ENCODE results near the gene SHISA8. TPM values are rescaled to one million over a fixed set of nuclear protein-coding genes. Genes with fewer than 3 reads are reported as not detected.

Gene SHISA8
- total and polyA plus RNA-seq, 4 experiments from 2014 or later, result not detected

DNA sequence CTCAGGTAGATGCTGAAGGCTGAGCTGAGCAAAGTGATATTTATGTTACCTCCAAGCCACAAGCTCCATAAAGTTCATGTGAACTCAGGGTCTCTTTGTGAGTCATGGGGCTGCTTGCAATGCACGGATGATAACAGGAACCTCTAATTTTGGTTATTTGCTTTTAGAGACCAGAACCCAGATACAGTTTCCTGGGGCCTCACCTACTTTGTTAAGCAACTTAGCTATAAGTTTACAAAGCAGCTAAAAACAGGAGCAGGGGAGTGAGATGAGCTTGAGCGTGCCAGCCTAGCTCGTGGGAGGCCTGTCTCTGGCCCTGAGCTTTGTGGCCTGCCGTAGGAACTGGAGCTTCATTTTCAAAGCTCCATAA lies 52.7 kb downstream of the SHISA8 start:
- H3K4me3 Mint-ChIP-seq, result peak overlapping the region in 7 of 8 donors; percentile 42 to 77 (median 71)
- Histone ChIP-seq H3K4me1 (ENCODE audit: insufficient read depth, low read length) (peaks cover 58% of the 10 kb centered on the region), H3K9me3 (ENCODE audit: control insufficient read depth in 1 of 2, low read length in 2 of 2) (no peaks in the 10 kb centered on the region), H3K27ac (ENCODE audit: low read depth, low read length) (peak overlapping the region; percentile 56), H3K4me3 (ENCODE audit: low read length in 2 of 2) (no peak overlapping the region), H3K36me3 (ENCODE audit: insufficient read depth, low read length) (peaks cover 8% of the 10 kb centered on the region), H3K27me3 (ENCODE audit: insufficient read depth, low read length) (no peaks in the 10 kb centered on the region)
- peak; percentile 39 to 76 (median 51) for DNase-seq
- H3K4me1 Mint-ChIP-seq, result peaks cover 32 to 63% (median 43%) of the 10 kb centered on the region in 4 donors
- peaks cover 9 to 10% of the 10 kb centered on the region in 2 donors for H3K36me3 Mint-ChIP-seq
- H3K27me3 Mint-ChIP-seq, result no peaks in the 10 kb centered on the region
- ChIA-PET CTCF (ENCODE audit: partially characterized antibody) (interaction anchor here (0.8 to 4.1 kb wide), 15 partner anchors 10 to 195 kb away, joined by 3 to 31 read pairs (median 5); no protein-coding TSS in a partner anchor), POLR2A (ENCODE audit: partially characterized antibody) (interaction anchor here (0.6 to 3.2 kb wide), 19 partner anchors 9 to 582 kb away, joined by 3 to 54 read pairs (median 4); partner anchors contain the start of genes CCDC134, CENPM, NDUFA6 and SNU13)
- intact Hi-C loops (cut with micrococcal nuclease), result loop anchor here (2.0 to 5.0 kb wide), 2 partner anchors 61 to 65 kb away; partner anchors contain the start of genes CCDC134 and TNFRSF13C
- H3K9me3 Mint-ChIP-seq, result peaks cover 0 to 1% (median 0%) of the 10 kb centered on the region in 8 donors
- peak overlapping the region; percentile 80 to 94 (median 93) for H3K27ac Mint-ChIP-seq

Small RNA genes within 50 kb of the gene (microRNA-seq; reads per million reads assigned to microRNA genes)
- 50.3 reads per million, percentile 59 among the genes with 10 or more reads in this experiment for gene MIR33A (ENCODE audit: borderline microRNAs expressed, borderline number of aligned reads, borderline replicate concordance)

Other genes starting within 250 kb of the SHISA8 start
- gene SNU13, start 226.2 kb downstream of the SHISA8 start, total RNA-seq, result 100 to 1,000 TPM; 123 to 129 TPM
- gene SNU13, start 226.2 kb downstream of the SHISA8 start, polyA plus RNA-seq, result 100 to 1,000 TPM; 290 to 298 TPM
- 10 to 100 TPM; 79.2 to 79.6 TPM for gene MEI1, start 215.6 kb downstream of the SHISA8 start, total RNA-seq
- 100 to 1,000 TPM; 156 to 286 TPM for gene MEI1, start 215.6 kb downstream of the SHISA8 start, polyA plus RNA-seq
- gene CCDC134, start 114.4 kb downstream of the SHISA8 start, total RNA-seq, result 10 to 100 TPM; 23.2 to 27.8 TPM
- 1 to 10 TPM; 1.2 to 2.7 TPM for gene CCDC134, start 114.4 kb downstream of the SHISA8 start, polyA plus RNA-seq
- gene SREBF2, start 82.0 kb downstream of the SHISA8 start, total RNA-seq, result 100 to 1,000 TPM; 109 to 112 TPM
- 10 to 100 TPM; 14.5 to 23.6 TPM for gene SREBF2, start 82.0 kb downstream of the SHISA8 start, polyA plus RNA-seq
- 10 to 100 TPM; 14.3 to 14.8 TPM for gene TNFRSF13C, start 11.7 kb upstream of the SHISA8 start, total RNA-seq
- 1 to 10 TPM in 1 of 2 donors, under 1 TPM in 1; 0.37 to 1.4 TPM for gene TNFRSF13C, start 11.7 kb upstream of the SHISA8 start, polyA plus RNA-seq
- gene CENPM, start 32.1 kb upstream of the SHISA8 start, total RNA-seq, result 10 to 100 TPM in 1 of 2 experiments, 1 to 10 TPM in 1; 7.6 to 12.0 TPM
- gene CENPM, start 32.1 kb upstream of the SHISA8 start, polyA plus RNA-seq, result 10 to 100 TPM; 14.1 to 19.2 TPM
- under 1 TPM; 0.36 to 0.81 TPM for gene SEPTIN3, start 54.4 kb upstream of the SHISA8 start, total RNA-seq
- gene SEPTIN3, start 54.4 kb upstream of the SHISA8 start, polyA plus RNA-seq, result not detected
- 1 to 10 TPM; 3.5 to 5.4 TPM for gene WBP2NL, start 83.7 kb upstream of the SHISA8 start, total RNA-seq
- under 1 TPM; 0.49 to 0.59 TPM for gene WBP2NL, start 83.7 kb upstream of the SHISA8 start, polyA plus RNA-seq
- gene NAGA, start 155.7 kb upstream of the SHISA8 start, total RNA-seq, result 10 to 100 TPM; 13.9 to 14.5 TPM
- gene NAGA, start 155.7 kb upstream of the SHISA8 start, polyA plus RNA-seq, result 10 to 100 TPM; 18.0 to 25.4 TPM
- 1 to 10 TPM; 1.7 to 1.9 TPM for gene PHETA2, start 159.2 kb upstream of the SHISA8 start, total RNA-seq
- gene PHETA2, start 159.2 kb upstream of the SHISA8 start, polyA plus RNA-seq, result 1 to 10 TPM in 1 of 2 donors, under 1 TPM in 1; 0.69 to 1.6 TPM
- 100 to 1,000 TPM; 101 to 105 TPM for gene SMDT1, start 164.6 kb upstream of the SHISA8 start, total RNA-seq
- 100 to 1,000 TPM; 172 to 279 TPM for gene SMDT1, start 164.6 kb upstream of the SHISA8 start, polyA plus RNA-seq
- 10 to 100 TPM; 42.1 to 44.4 TPM for gene NDUFA6, start 175.7 kb upstream of the SHISA8 start, total RNA-seq
- gene NDUFA6, start 175.7 kb upstream of the SHISA8 start, polyA plus RNA-seq, result 100 to 1,000 TPM; 137 to 153 TPM
- 10 to 100 TPM in 1 of 2 experiments, 1 to 10 TPM in 1; 8.8 to 10.7 TPM for gene CYP2D6, start 215.7 kb upstream of the SHISA8 start, total RNA-seq
- under 1 TPM in 1 of 2 donors, not detected in 1; 0.23 TPM for gene CYP2D6, start 215.7 kb upstream of the SHISA8 start, polyA plus RNA-seq